Thoracic aorta (tissue), 2 donors: ENCODE data around the gene TERF2IP. TPM values are rescaled to one million over a fixed set of nuclear protein-coding genes. Genes with fewer than 3 reads are reported as not detected.

Experiments
- ATAC-seq: fragments of 150-250 bp; one replicate; pipeline ENCODE4 v1.8.0; 2017; ENCODE audit warnings: low read depth; ENCODE audit not compliant: insufficient number of reproducible peaks, low FRiP score
- DNase-seq: peaks from one replicate; pipeline ENCODE4 v3.0.0-alpha.2; 2020; ENCODE audit warnings: low spot score
- H3K27ac ChIP-seq, 2 donors: fragments of 200-600 bp; sonication (generic); 1 replicate in 1 of 2; 2 replicates in 1 of 2; pipeline ENCODE4 v1.5.1; 2016; ENCODE audit warnings: mild to moderate bottlenecking in 2 of 2, moderate library complexity in 2 of 2
- H3K27me3 ChIP-seq: fragments of 200-600 bp; sonication (generic); replicated peaks from 2 replicates; pipeline ENCODE4 v1.6.0; 2016; ENCODE audit warnings: mild to moderate bottlenecking; ENCODE audit not compliant: insufficient read depth
- H3K36me3 ChIP-seq: fragments of 200-600 bp; sonication (generic); one replicate; pipeline ENCODE4 v1.5.1; 2016
- H3K4me1 ChIP-seq, 2 donors: fragments of 200-600 bp; sonication (generic); 1 replicate in 1 of 2; 2 replicates in 1 of 2; pipeline versions ENCODE4 v1.5.1 to v1.6.0; 2016; ENCODE audit warnings: low read depth in 2 of 2, mild to moderate bottlenecking in 1 of 2; ENCODE audit not compliant: control insufficient read depth in 1 of 2
- H3K4me3 ChIP-seq: fragments of 200-600 bp; sonication (generic); 2 replicates; pipeline ENCODE4 v1.5.1; 2016; ENCODE audit warnings: mild to moderate bottlenecking
- H3K9me3 ChIP-seq: fragments of 200-600 bp; sonication (generic); 2 replicates; pipeline ENCODE4 v1.5.1; 2016
- CTCF ChIP-seq: fragments of 200-600 bp; sonication (generic); IDR thresholded peaks from one replicate; pipeline ENCODE4 v1.5.1; 2019; ENCODE audit warnings: antibody characterized with exemption
- total RNA-seq, 2 donors: library from RNA; depleted of rRNA; stranded (reverse); fragments of >200 nt; gene quantifications; one replicate each; pipeline versions ENCODE4 v1.1.0 to v1.2.3, GENCODE V29; 2016

The TERF2IP gene
- total RNA-seq, 2 donors from 2014 or later, result 78.3 to 83.8 TPM

GRCh38 chr16:75648265-75649076 lies 898 bp downstream of the TERF2IP start:
- Histone ChIP-seq H3K4me1 (peaks cover 38 to 56% of the 10 kb centered on the region in 2 donors), H3K27me3 (no peaks in the 10 kb centered on the region), H3K27ac (peak overlapping the region; percentile 98), H3K4me3 (peak overlapping the region; percentile 91), H3K9me3 (no peaks in the 10 kb centered on the region), H3K36me3 (peaks cover 3% of the 10 kb centered on the region)
- DNase-seq (peak; percentile 53), ATAC-seq (no peak)
- no peak for TF ChIP-seq CTCF

- Histone ChIP-seq H3K4me1 (peaks cover 37 to 40% of the 10 kb centered on the region in 2 donors), H3K9me3 (no peaks in the 10 kb centered on the region), H3K27ac (no peak overlapping the region), H3K36me3 (peaks cover 38% of the 10 kb centered on the region), H3K27me3 (no peaks in the 10 kb centered on the region), H3K4me3 (no peak overlapping the region)
- ATAC-seq (no peak), DNase-seq (no peak)
- no peak for TF ChIP-seq CTCF
These were observed 6.3 kb downstream of the TERF2IP start for GRCh38 chr16:75653922-75654321.

GRCh38 chr16:75658175-75658574 lies 10.6 kb downstream of the TERF2IP start:
- Histone ChIP-seq H3K27ac (no peak overlapping the region), H3K9me3 (no peaks in the 10 kb centered on the region), H3K27me3 (no peaks in the 10 kb centered on the region), H3K4me3 (no peak overlapping the region), H3K36me3 (peaks cover 38% of the 10 kb centered on the region), H3K4me1 (peaks cover 6 to 10% of the 10 kb centered on the region in 2 donors)
- TF ChIP-seq CTCF, result no peak
- ATAC-seq, result no peak
- no peak for DNase-seq

DNA sequence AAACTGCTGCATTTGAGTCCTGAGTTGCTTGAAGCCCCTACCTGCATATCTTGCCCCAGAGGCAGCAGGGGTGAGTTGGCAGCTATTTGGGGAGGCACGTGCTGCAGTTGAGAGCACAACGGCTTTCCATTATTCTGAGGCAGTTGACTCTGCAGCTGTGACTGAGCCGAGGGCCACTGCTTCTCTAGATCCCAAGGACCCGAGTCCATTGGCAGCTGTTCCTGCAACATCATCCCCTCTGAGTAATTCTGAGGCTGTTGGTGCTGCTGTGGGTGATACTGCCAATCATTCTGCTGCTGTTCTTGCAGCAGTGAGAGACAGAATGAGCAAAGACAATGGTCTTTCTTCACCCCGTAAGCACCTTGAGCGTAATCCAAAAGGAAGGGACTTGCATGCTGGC lies 12.7 kb downstream of the TERF2IP start:
- H3K27me3 ChIP-seq, result no peaks in the 10 kb centered on the region
- no peak overlapping the region for H3K27ac ChIP-seq
- H3K4me3 ChIP-seq, result no peak overlapping the region
- ATAC-seq, result no peak
- TF ChIP-seq CTCF, result no peak
- DNase-seq, result no peak
- H3K4me1 ChIP-seq, result no peaks in the 10 kb centered on the region
- H3K9me3 ChIP-seq, result no peaks in the 10 kb centered on the region
- peaks cover 25% of the 10 kb centered on the region for H3K36me3 ChIP-seq

DNA sequence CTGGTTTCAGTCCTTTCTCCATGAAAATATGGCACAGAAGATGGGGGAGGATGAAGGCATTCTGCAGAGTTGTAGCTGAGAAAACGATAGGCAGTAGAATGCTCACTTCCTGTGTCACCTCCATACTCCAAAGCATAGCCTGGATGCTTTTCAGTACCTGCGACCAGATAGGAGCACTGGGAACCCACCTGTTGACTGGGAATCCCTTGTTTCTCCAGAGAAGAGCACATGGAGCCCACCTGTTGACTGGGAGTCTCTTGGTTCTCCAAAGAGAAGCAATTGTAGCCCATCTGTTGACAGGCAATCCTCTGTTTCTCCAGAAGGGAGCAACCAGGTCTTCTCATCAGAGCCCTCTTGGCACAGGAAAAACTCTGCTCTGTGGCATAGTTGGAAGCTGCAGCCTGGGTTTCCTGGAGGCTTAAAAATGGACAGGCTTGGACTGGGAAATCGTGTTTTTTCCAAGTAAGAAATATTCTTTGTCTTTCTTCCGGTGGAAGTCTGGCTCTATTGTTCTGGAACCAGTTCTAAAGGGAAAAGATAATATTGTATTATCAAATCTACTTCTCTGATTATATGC lies 13.2 kb downstream of the TERF2IP start:
- no peak overlapping the region for H3K27ac ChIP-seq
- peaks cover 20% of the 10 kb centered on the region for H3K36me3 ChIP-seq
- H3K27me3 ChIP-seq, result no peaks in the 10 kb centered on the region
- no peaks in the 10 kb centered on the region for H3K9me3 ChIP-seq
- ATAC-seq (no peak), DNase-seq (no peak)
- H3K4me1 ChIP-seq, result no peaks in the 10 kb centered on the region
- TF ChIP-seq CTCF, result no peak
- no peak overlapping the region for H3K4me3 ChIP-seq
